GM18870 (cell line): ENCODE results near the gene MKI67.
"Not testable (repeated sequence)": the region's sequence is repeated elsewhere in the genome, so short reads cannot be mapped to it uniquely, and the experiment has no call there.

Experiments
- ATAC-seq: cut with Tn5 transposase; IDR thresholded peaks from one replicate; pipeline ENCODE4 v1.9.1; 2021; ENCODE audit warnings: moderate library complexity; ENCODE audit not compliant: unreplicated experiment

MKI67 gene

GRCh38 chr10:128113026-128113425 is 13.2 kb downstream of the MKI67 start:
- no peak for ATAC-seq

DNA sequence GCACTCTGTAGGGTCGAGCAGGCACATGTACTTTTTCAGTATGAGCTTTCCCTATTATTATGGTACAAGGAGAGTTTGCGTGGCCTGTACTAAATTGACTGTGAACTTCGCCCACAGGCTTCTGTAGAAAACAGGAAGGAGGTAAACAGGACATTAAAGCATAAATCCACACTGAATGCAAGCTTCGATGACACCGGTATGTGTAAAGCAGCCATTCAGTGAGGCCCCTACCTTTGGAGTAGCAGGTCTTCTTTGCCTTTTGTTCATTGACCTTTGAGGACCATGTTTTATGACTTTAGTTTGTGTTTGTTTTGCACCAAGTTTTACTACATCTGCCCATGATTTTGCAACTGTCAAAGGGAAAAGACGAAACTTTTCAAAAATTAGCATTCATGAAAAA is 14.5 kb downstream of the MKI67 start:
- ATAC-seq, result no peak

GRCh38 chr10:128110339-128110738 is 15.9 kb downstream of the MKI67 start:
- ATAC-seq, result no peak

- ATAC-seq, result no peak
Measured at GRCh38 chr10:128109707-128110106, 16.5 kb downstream of the MKI67 start.

GRCh38 chr10:128105383-128105782 is 20.8 kb downstream of the MKI67 start:
- no peak for ATAC-seq

DNA sequence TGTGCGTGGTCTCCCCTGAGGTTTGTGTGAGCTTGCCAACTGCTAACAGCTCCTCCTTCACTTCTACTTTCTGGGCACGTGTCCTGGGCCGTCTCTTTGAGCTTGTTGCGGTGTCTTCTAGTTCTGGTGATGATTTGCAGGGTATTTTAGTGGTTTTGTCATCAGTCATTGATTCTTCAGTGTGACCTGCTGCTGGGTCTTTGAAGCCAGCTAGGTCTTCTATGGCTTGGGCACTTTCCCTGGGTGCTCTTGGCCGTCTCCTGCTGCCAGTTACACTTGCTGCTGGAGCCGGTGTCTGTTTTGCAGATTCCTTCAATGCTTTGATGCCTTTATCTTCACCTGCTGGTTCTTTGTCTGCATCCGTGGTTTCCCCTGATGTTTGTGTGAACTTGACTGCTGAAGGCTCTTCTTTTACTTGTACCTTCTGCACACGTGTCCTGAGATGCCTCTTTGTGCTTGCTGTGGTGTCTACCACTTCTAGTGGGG is 23.0 kb downstream of the MKI67 start:
- no peak for ATAC-seq

DNA sequence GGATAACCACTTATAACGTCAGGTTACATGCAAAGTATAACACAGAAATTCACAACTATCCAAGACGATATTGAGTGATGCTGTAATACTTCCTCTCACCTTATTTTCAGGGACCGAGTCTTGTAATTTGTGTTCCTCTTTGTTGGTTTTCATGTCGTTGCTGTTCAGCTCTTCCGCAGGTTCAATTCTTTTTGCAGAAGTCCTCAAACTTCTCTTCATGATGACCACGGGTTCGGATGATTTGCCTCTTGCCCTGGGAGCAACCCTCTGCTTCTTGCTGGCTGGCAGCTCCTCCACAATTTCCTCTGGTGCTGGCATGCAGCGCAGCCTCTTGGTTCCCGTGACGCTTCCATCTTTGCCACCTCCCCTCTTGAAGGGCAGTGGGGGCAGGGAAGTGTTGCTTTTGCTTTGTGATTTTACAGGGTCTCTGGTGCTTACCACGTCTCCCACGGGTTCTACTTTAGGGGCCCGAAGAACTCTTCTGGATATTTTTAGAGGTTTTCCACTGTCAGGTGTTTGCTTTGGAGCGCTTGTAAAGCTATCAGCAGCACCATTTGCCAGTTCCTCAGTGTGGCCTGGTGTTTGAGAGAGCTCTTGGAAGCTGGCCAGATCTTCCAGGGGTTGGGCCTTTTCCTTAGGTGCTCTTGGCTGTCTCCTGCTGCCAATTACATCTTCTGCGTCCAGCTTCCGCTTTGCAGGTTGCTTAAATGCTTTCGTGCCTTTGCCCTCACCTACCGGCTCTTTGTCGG is 23.6 kb downstream of the MKI67 start:
- no peak for ATAC-seq

DNA sequence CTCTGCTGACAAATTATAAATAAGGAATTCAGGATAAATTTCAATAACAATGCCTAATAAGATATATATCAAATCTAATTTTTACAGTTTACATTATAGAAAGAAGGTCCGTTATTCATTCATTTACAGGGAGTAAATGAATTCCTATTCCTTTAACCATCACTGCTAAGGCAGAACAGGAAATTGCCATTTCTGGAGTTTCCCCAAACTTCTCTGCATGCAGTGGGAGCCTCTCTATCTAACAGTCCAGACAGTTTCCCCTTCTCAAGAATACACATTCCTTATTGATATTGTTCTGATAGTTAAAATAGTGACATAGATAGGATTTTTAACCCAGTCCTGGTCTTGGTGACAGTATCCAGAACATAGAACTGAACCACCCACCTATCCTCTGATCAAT is 24.3 kb downstream of the MKI67 start:
- no peak for ATAC-seq

DNA sequence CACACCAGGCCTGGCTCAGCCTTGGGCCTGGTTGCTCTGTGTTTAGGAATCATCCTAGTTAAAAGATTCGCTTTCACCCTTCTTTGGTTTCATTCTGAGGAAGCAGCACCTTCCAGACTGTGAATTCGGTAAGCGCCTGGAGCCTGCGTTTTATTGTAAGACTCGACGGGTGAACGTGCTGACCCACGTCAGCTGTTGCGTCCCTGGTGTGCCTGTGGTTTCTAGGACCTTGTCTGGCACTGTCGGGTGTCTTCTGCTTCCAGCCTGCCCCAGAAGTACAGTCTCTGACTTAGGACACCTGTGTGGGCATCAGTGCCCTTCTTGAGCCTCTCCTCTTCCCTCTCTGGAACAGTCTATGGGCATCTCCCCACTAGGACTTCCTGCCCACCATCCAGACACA is 26.3 kb downstream of the MKI67 start:
- no peak for ATAC-seq

- no peak for ATAC-seq
Measured at GRCh38 chr10:128098631-128099030, 27.6 kb downstream of the MKI67 start.

- no peak for ATAC-seq
Measured at GRCh38 chr10:128097783-128098182, 28.4 kb downstream of the MKI67 start.

DNA sequence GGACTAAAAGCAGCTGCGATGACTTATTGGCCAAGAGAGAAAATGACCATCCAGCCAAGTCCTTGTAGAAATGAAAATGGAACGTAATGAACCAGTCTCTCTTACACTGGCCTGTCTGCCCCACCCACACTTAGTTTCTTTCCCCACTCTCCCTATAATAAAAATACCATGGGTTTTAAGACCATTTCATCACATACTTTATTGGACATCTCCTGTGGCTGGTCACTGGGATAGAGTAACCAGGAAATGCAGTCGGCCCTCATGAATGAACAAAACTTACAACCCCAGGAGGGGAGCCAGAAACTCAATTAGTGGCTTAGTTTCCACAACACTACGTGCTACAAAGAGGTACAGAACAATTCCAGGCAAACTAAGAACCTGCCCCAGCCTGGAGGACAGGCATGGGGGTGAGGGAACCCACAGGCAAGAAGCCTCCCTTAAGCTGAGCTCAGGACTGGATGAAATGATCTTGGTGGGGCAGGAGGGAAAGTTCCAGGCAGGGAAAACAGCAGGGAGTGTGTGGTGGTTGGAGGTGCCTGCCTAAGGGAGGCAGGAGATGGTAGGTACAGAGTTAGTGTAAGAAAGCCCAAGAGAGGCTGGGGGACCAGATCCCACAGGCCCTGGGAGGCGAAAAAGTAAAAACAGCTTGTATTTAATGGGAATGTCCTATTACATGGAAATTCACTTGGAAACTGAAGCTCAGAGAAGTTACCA is 29.6 kb downstream of the MKI67 start:
- ATAC-seq, result no peak

GRCh38 chr10:128095753-128096469 is 30.3 kb downstream of the MKI67 start:
- no peak for ATAC-seq

- ATAC-seq, result peak; percentile 73
Measured at GRCh38 chr10:128095027-128095752, 31.0 kb downstream of the MKI67 start.

- not testable (repeated sequence) for ATAC-seq
Measured at GRCh38 chr10:128094596-128094995, 31.6 kb downstream of the MKI67 start.

GRCh38 chr10:128092454-128092853 is 33.8 kb downstream of the MKI67 start:
- no peak for ATAC-seq

DNA sequence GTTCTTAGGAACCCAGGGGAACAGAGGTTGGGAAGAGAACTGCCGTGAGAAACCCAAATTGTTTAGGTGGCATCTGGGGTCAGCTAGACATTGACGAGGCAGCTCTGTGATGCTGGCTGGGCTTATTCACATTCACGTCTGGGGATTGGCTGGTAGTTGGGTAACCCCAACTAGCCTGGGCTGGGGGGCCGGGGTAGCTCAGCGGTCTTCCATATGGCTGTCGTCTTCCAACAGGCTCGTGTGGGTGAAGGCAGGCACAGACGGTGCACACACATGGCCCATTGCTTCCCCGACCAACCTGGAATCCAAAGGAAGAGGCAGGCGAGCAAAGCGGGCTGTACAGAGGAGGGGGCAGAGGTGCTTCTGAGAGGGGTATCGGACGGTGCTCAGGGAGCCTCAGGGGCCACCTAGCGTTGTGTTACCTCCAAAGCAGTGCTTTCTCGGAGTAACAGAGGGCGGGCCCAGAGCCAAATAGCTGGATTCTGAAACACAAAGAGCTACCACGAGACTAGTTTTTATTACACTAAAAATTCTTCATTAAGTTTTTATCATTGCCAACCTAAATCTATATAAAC is 34.5 kb downstream of the MKI67 start:
- ATAC-seq, result no peak

DNA sequence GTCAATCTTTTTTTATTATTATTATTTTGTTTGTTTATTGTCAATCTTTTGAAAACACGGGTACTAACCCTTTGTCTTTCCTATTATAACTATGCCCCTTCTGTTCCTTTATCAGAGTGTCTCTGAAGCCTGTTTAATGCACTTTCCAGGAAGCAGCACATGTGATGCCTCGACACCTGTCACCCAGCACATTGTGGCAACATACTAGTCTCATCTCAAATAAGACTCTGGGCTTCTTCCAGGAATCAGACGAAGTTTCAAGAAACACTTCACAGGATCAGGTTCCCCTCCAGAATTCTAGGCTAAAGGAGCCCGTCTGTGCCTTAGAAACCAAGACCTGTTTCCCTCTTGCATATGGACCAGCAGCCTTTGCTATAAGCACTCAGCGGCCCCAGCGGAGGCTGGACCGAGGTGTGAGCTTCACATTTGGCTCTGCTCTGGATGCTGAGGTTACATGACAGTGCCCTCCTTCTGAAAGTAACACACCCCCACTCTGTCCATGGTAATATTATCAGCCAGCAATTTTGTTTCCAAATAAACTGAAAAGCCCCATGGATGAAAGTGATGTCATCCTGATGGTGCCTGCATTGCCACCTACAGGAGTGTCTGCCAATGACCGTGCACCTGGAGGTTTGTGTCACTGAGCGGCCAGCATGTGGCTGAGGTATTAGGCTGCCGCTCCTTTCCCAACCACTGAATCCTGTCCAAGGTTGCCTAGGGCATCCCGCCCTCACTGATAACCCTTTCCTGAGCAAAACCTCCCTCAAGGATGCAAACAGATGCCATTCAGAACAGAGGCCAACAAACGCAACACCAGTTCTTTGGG is 38.1 kb downstream of the MKI67 start:
- ATAC-seq, result no peak

DNA sequence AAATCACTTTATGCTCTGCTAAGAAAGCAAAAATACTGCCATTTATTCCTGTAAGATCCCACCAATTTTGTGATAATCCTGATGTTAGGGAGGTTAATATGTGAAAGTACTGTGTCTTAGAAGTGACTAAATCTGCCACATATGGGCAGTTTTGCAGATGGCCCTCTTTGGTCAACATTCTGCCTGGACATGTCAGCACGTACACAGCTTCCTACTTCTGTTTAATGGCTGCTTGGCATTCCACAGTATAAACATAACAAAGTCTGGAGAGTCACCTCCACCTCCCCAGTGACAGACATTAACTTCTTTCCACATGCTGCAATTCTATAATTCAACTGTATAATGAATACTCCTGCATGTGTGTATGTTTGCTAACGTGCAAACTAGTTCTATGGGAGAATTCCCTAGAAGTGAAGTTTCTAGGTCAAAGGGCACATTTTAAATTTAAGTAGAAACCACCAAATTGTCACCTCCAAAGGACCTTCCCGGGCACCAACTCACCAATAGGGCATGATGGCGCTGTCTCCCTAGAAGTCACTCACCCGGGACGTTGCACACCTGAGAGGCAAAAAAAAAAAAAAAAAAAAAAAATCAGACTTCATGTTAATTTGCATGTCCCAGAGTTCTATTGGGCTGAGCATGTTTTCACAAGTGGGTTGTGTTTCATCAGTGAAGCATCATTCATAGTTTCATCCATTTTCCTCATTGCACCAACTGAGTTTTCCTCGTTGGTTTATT is 38.9 kb downstream of the MKI67 start:
- ATAC-seq, result no peak
